Duodenal mucosa (tissue), 2 donors: ENCODE measurements around the gene STK10.
A peak's percentile ranks its signal among the peaks of the same experiment; 100 is the strongest.

Experiments used
- H3K27ac ChIP-seq: one replicate; pipeline ENCODE4 v1.7.0; 2013; ENCODE audit warnings: low read depth, low read length
- H3K27me3 ChIP-seq, 2 donors: one replicate each; pipeline ENCODE4 v1.7.0; 2013; ENCODE audit warnings: low read length in 2 of 2, control low read depth in 1 of 2; ENCODE audit not compliant: insufficient read depth in 2 of 2, control insufficient read depth in 1 of 2
- H3K36me3 ChIP-seq, 2 donors: one replicate each; pipeline ENCODE4 v1.7.0; 2013; ENCODE audit warnings: low read length in 2 of 2, control low read depth in 1 of 2; ENCODE audit not compliant: insufficient read depth in 2 of 2, control insufficient read depth in 1 of 2
- H3K4me1 ChIP-seq, 2 donors: one replicate each; pipeline ENCODE4 v1.7.0; 2013; ENCODE audit warnings: low read length in 2 of 2, control low read depth in 1 of 2; ENCODE audit not compliant: insufficient read depth in 2 of 2, control insufficient read depth in 1 of 2
- H3K4me3 ChIP-seq, 2 donors: one replicate each; pipeline ENCODE4 v1.7.0; 2013; ENCODE audit warnings: low read length in 2 of 2, low read depth in 1 of 2
- H3K9ac ChIP-seq, 2 donors: one replicate each; pipeline ENCODE4 v1.7.0; 2013; ENCODE audit warnings: low read length in 2 of 2, low read depth in 1 of 2
- H3K9me3 ChIP-seq, 2 donors: one replicate each; pipeline ENCODE4 v1.7.0; 2013; ENCODE audit warnings: low read length in 2 of 2, control low read depth in 1 of 2; ENCODE audit not compliant: control insufficient read depth in 1 of 2

The STK10 gene

GRCh38 chr5:172111852-172112225 lies 76.2 kb downstream of the STK10 start:
- Histone ChIP-seq H3K9me3 (no peaks in the 10 kb centered on the region), H3K9ac (no peak overlapping the region), H3K27me3 (no peaks in the 10 kb centered on the region), H3K27ac (no peak overlapping the region), H3K4me1 (peaks cover 19 to 23% of the 10 kb centered on the region in 2 donors), H3K36me3 (peaks cover 0 to 4% of the 10 kb centered on the region in 2 donors), H3K4me3 (peak overlapping the region; percentile 52 to 53)

- H3K27me3 ChIP-seq, result no peaks in the 10 kb centered on the region
- H3K36me3 ChIP-seq, result peaks cover 0 to 4% of the 10 kb centered on the region in 2 donors
- peak overlapping the region; percentile 52 to 53 for H3K4me3 ChIP-seq
- H3K4me1 ChIP-seq, result peaks cover 22 to 28% of the 10 kb centered on the region in 2 donors
- peak overlapping the region in 1 of 2 donors; percentile 41 for H3K9ac ChIP-seq
- H3K9me3 ChIP-seq, result no peaks in the 10 kb centered on the region
- peak overlapping the region; percentile 39 for H3K27ac ChIP-seq
Observed at GRCh38 chr5:172110921-172111851, 76.8 kb downstream of the STK10 start.

DNA sequence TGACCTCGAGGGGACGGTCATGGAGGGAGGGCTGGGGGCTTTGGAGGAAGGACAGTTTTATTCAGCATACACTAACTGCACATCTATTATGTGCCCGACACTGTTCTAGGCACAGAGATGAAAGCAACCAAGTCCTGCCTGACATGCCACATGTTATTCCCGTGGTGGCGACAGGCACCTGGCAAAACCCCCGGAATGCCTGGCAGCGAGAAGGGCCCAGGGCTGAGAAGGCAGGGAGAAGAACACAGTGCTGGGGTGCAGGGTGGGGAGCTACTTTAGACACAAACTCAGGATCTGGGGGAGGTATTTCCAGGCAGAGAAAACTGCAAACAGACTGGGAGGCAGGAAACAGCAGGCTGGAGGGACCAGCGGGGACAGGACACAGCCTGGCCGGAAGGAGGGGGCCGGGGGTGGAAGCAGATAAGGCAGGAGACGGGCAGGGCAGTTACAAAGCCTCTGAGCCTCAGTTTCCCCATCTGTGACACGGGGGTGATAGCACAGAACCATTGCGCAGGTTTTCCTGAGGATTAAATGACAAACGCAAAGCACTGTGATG lies 77.7 kb downstream of the STK10 start:
- no peak overlapping the region for H3K27ac ChIP-seq

DNA sequence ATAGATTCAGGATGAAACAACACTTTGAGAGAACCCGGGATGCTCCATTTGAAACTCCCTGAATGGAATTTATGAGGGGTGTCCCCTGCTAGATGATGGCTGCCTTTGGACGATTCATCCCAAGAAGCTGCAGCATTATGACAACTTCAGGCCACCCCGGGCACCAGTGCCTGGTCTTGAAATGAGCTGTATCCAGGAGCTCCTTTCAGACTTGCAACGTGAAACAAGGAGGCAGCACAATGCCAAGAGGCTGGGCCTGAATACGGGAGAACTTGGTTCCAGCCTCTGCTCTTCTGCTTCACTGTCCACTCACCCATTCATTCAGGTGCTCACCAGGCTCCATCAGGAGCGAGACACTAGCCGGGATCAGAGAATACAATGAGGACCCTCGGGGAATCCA lies 78.3 kb downstream of the STK10 start:
- Histone ChIP-seq H3K9me3 (no peaks in the 10 kb centered on the region), H3K36me3 (peaks cover 4 to 10% of the 10 kb centered on the region in 2 donors), H3K27ac (no peak overlapping the region), H3K9ac (no peak overlapping the region), H3K4me3 (no peak overlapping the region), H3K4me1 (peaks cover 22 to 28% of the 10 kb centered on the region in 2 donors), H3K27me3 (no peaks in the 10 kb centered on the region)

More for the DNA sequence above, 77.7 kb downstream of the STK10 start:
- H3K4me3 ChIP-seq, result no peak overlapping the region
- no peaks in the 10 kb centered on the region for H3K9me3 ChIP-seq
- no peak overlapping the region for H3K9ac ChIP-seq
- H3K36me3 ChIP-seq, result peaks cover 4 to 8% of the 10 kb centered on the region in 2 donors
- no peaks in the 10 kb centered on the region for H3K27me3 ChIP-seq
- H3K4me1 ChIP-seq, result peaks cover 22 to 28% of the 10 kb centered on the region in 2 donors

- H3K36me3 ChIP-seq, result peaks cover 8 to 19% of the 10 kb centered on the region in 2 donors
- H3K27me3 ChIP-seq, result no peaks in the 10 kb centered on the region
- no peak overlapping the region for H3K9ac ChIP-seq
- H3K4me1 ChIP-seq, result peaks cover 22 to 28% of the 10 kb centered on the region in 2 donors
- no peak overlapping the region for H3K27ac ChIP-seq
- no peaks in the 10 kb centered on the region for H3K9me3 ChIP-seq
- H3K4me3 ChIP-seq, result no peak overlapping the region
Observed at GRCh38 chr5:172107571-172107970, 80.5 kb downstream of the STK10 start.

- Histone ChIP-seq H3K36me3 (peaks cover 8 to 26% of the 10 kb centered on the region in 2 donors), H3K27me3 (no peaks in the 10 kb centered on the region), H3K27ac (no peak overlapping the region), H3K4me1 (peaks cover 16 to 23% of the 10 kb centered on the region in 2 donors), H3K9ac (peak overlapping the region in 1 of 2 donors; percentile 11), H3K9me3 (no peaks in the 10 kb centered on the region), H3K4me3 (peak overlapping the region in 1 of 2 donors; percentile 46)
Observed at GRCh38 chr5:172106511-172107356, 81.3 kb downstream of the STK10 start.

- peaks cover 7 to 14% of the 10 kb centered on the region in 2 donors for H3K4me1 ChIP-seq
Observed at GRCh38 chr5:172105811-172106210, 82.2 kb downstream of the STK10 start.

DNA sequence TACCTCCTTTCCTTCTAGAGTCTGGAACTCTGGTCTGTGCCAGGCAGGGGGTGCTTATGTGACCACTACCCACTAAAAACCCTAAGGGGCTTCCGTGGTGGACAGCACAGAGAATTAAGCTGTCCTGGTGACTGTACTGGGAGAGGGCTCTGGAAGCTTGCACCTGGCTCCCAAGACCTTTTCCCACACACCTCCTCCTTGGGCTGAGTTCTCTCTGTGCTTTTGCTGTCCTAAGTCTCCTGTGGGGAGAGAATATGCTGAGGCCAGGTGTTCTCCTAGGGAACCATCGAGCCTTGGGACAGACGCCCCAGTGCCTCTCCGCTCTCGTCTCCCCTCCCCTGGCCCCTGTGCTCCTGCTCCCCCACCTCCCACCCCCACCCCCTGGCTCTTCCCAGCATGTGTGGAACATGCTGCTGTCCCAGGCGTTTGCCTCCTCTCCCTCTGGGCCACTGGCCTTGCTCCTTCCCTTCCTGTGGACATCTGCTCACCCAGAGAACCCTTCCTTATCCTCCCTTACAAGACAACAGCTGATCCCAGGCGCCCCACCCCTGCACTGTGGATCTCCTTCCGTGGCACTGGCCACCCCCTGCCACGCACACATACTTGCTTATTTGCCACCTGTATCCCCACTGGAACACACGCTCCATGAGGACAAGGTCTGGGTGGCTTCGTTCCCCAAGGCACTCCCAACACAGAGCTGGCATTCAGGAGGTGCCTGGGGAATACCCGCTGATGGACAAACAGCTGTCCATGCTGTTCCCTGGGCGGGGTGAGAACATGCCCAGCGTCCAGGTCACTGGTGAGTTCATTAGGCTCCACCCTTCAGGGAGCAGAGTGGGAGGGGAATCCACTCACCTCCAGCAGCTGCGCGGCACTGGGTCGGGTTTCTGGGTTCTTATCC lies 83.0 kb downstream of the STK10 start:
- H3K9ac ChIP-seq, result no peak overlapping the region
- no peak overlapping the region for H3K27ac ChIP-seq
- H3K4me3 ChIP-seq, result no peak overlapping the region
- peaks cover 3 to 8% of the 10 kb centered on the region in 2 donors for H3K4me1 ChIP-seq
- peaks cover 11 to 26% of the 10 kb centered on the region in 2 donors for H3K36me3 ChIP-seq
- no peaks in the 10 kb centered on the region for H3K27me3 ChIP-seq
- H3K9me3 ChIP-seq, result no peaks in the 10 kb centered on the region

More at GRCh38 chr5:172105811-172106210, 82.2 kb downstream of the STK10 start:
- Histone ChIP-seq H3K27ac (no peak overlapping the region), H3K9ac (no peak overlapping the region), H3K27me3 (no peaks in the 10 kb centered on the region), H3K4me3 (no peak overlapping the region), H3K9me3 (no peaks in the 10 kb centered on the region), H3K36me3 (peaks cover 11 to 26% of the 10 kb centered on the region in 2 donors)

GRCh38 chr5:172104021-172104420 lies 84.0 kb downstream of the STK10 start:
- Histone ChIP-seq H3K4me3 (no peak overlapping the region), H3K4me1 (peaks cover 3 to 8% of the 10 kb centered on the region in 2 donors), H3K27ac (no peak overlapping the region), H3K27me3 (no peaks in the 10 kb centered on the region), H3K9me3 (no peaks in the 10 kb centered on the region), H3K36me3 (peaks cover 11 to 26% of the 10 kb centered on the region in 2 donors), H3K9ac (no peak overlapping the region)
